Measurements from ENCODE around the gene SMDT1. TPM values are rescaled to one million over a fixed set of nuclear protein-coding genes. Genes with fewer than 3 reads are reported as not detected.

The SMDT1 gene
- total and polyA plus RNA-seq, 4 donors = 7.2 to 115 (median 39.9) TPM

GRCh38 chr22:42033263-42034181, 46.0 kb upstream of the SMDT1 start:
- Histone ChIP-seq H3K9ac (ENCODE audit: low read depth in 1 of 2, low read length in 2 of 2) (no peak overlapping the region), H3K9me3 (ENCODE audit: control insufficient read depth in 4 of 4, low read length in 3 of 4) (peaks cover 0 to 2% (median 0%) of the 10 kb centered on the region in 4 donors), H3K4me3 (ENCODE audit: low read depth in 1 of 3, low read length in 3 of 3) (no peak overlapping the region), H3K27me3 (ENCODE audit: control insufficient read depth in 4 of 4, insufficient read depth in 4 of 4, low read length in 3 of 4) (no peaks in the 10 kb centered on the region), H3K4me1 (ENCODE audit: control insufficient read depth in 4 of 4, insufficient read depth in 4 of 4, low read length in 3 of 4) (no peaks in the 10 kb centered on the region), H3K36me3 (ENCODE audit: control insufficient read depth in 4 of 4, insufficient read depth in 3 of 4, low read depth in 1 of 4, low read length in 3 of 4) (no peaks in the 10 kb centered on the region), H3K27ac (ENCODE audit: low read depth in 1 of 2, low read length in 2 of 2) (no peak overlapping the region)
- WGBS = 96% methylated on average over 5 of the region's 5 CpGs
- TF ChIP-seq HNF4A (conservative IDR thresholded peaks at IDR 0.05) = no peak
- TF ChIP-seq FOXA1 (IDR thresholded peaks at IDR 0.05) = no peak
- no peak for TF ChIP-seq JUND (IDR thresholded peaks at IDR 0.05)
- TF ChIP-seq REST (IDR thresholded peaks at IDR 0.05) = no peak
- TF ChIP-seq RXRA (IDR thresholded peaks at IDR 0.05) = no peak
- TF ChIP-seq MAX (IDR thresholded peaks at IDR 0.05) = no peak
- TF ChIP-seq HNF4G (IDR thresholded peaks at IDR 0.05) = no peak
- no peak for TF ChIP-seq TAF1 (conservative IDR thresholded peaks at IDR 0.05)
- TF ChIP-seq EGR1 (IDR thresholded peaks at IDR 0.05; ENCODE audit: low read depth in 2 of 2) = no peak
- TF ChIP-seq YY1 (IDR thresholded peaks at IDR 0.05) = no peak
- no peak for TF ChIP-seq NR2F2 (IDR thresholded peaks at IDR 0.05)
- TF ChIP-seq CTCF (IDR thresholded peaks at IDR 0.05; ENCODE audit: low read depth, low read length, missing input control) = no peak
- TF ChIP-seq ATF3 (IDR thresholded peaks at IDR 0.05) = no peak
- no peak for TF ChIP-seq ZBTB33 (IDR thresholded peaks at IDR 0.05)
- no peak for TF ChIP-seq FOXA2 (IDR thresholded peaks at IDR 0.05)
- DNase-seq (ENCODE audit: low spot score) = no peak

Measured in liver (tissue), 9 donors.